ENCODE data around the gene GTPBP2. TPM values are rescaled to one million over a fixed set of nuclear protein-coding genes. Genes with fewer than 3 reads are reported as not detected.
"Not testable (repeated sequence)": the region's sequence is repeated elsewhere in the genome, so short reads cannot be mapped to it uniquely, and the experiment has no call there.

GTPBP2 gene
- total RNA-seq, 1 experiment from 2014 or later = 11.6 TPM

DNA sequence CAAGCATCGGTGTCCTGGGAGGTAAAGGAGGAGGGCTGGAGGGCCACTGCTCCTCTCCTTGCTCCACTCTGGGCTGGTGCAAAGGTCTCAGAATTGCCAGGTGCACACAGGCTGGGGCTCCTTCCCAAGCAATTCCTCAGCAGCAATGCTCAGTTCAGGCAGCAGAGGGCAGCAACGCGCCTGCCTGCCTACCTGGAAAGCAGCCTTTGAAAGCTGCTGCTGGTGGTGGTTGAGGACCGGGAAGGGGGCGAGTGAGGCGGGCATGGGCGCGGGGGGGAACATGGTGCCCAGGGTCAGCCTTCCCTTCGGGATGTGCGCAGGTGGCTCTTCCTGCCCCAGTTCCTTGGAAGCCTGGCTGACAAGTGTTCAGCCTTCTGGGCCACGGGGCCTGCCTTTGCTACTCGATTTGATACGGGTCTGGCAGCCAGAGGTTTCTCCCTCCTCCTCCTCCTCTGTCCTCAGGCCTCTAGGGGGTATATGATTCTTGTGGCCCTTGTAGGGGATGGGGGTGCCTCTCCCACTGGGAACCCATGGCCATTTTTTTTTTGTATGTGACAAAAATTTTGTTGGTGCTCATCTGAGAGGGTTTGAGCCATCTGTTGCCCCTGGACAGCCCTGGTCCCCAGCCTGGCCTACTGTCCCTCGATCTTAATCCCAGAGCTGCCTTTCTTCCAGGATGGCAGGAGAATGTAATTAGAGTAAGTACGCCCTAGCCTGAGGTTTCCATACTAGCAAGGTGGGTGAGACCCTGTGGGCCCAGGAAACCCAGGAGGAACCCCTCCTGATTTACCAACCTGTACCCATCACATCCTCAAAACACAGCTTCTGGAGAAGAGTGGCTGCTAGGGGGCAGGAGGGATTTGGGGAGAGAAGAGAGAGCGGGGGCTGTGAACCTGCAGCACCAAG lies 38.4 kb upstream of the GTPBP2 start:
- H3K27me3 ChIP-seq = no peaks in the 10 kb centered on the region
- H3K36me3 ChIP-seq = no peaks in the 10 kb centered on the region
- no peak overlapping the region for H3K4me3 ChIP-seq
- peak; percentile 54 for DNase-seq
- H3K9me3 ChIP-seq = no peaks in the 10 kb centered on the region

DNA sequence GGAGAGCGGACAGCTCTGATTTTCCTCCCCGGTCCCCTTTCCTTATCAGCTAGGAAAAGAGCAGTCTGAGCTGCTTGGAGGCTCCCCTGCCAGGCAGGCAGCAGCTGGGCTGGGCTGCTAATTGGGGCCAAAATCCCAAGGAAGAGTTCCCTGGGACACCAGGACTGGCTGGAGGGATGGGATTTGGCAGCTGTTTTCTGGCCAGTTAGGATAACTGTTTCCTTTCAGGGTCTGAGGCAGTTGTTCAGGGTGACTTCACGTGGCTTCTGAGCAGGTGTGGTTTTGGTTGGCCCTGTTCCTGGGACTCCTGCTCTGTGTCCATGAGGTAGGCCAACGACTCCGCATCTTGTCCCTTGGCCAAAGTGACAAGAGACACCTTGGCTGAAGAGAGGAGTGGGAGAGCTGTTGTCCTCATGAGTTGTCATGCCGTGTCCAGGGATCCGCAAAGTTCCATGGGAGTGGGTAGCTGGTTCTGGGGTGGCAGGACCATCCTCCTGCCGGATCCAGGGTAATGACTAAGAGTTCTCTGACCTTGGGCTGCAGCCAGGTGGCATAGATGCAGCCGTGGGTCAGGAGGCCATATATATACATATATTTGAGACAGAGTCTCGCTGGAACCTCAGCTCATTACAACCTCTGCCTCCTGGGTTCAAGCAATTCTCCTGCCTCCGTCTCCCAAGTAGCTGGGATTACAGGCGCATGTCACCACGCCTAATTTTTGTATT lies 37.3 kb upstream of the GTPBP2 start:
- peak; percentile 27 for DNase-seq
- Histone ChIP-seq H3K9me3 (no peaks in the 10 kb centered on the region), H3K36me3 (no peaks in the 10 kb centered on the region), H3K4me3 (no peak overlapping the region), H3K27me3 (no peaks in the 10 kb centered on the region)

DNA sequence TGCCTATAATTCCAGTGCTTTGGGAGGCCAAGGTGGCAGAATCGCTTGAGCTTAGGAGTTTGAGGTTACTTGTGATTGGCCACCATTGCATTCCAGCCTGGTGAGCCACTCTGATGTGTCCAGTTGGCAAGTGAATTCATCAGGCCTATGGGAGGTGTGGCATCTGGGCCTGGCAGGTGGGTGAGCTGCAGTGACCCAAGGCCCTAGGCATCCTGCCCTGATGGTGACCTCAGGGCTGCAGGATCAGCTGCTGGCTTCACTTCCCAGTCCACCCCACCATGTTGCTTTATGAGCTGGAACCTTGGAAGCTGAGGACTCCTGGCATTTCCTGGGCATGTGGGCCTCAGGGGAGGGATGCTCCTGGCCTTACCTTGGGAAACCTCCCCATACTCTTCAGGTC lies 36.3 kb upstream of the GTPBP2 start:
- peak; percentile 90 for DNase-seq
- Histone ChIP-seq H3K36me3 (no peaks in the 10 kb centered on the region), H3K4me3 (no peak overlapping the region), H3K9me3 (no peaks in the 10 kb centered on the region), H3K27me3 (no peaks in the 10 kb centered on the region)

DNA sequence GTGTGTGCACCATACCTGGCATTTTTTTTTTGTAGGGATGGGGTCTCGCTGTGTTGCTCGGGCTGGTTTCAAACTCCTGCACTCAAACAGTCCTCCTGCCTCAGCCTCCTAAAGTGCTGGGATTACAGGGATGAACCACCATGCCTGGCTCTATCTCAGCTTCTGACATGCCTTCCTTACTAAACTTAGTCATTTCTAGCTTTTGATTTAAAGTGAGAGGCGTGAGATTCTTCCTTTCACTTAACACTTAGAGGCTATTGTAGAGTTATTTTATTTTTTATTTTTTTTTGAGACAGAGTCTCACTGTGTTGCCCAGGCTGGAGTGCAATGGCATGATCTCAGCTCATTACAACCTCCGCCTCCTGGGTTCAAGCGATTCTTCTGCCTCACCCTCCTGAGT lies 33.9 kb upstream of the GTPBP2 start:
- H3K27me3 ChIP-seq, H3K9me3 ChIP-seq, H3K4me3 ChIP-seq, H3K36me3 ChIP-seq, DNase-seq: not testable (repeated sequence)

DNA sequence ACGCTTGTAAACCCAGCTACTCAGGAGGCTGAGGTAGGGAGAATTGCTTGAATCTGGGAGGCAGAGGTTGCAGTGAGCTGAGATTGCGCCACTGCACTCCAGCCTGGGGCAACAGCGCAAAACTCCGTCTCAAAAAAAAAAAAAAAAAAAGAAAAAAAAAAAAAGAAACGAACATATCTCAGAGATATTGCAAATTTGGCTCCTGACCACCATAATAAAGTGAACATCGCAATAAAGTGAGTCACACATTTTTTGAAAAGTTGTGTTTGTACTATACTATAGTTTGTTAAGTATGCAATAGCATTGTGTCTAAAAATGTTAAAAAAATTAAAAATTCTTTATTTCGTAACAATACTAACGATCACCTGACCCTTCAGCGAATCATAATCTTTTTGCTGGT lies 29.1 kb upstream of the GTPBP2 start:
- H3K9me3 ChIP-seq = no peaks in the 10 kb centered on the region
- H3K36me3 ChIP-seq = no peaks in the 10 kb centered on the region
- H3K27me3 ChIP-seq = no peaks in the 10 kb centered on the region
- H3K4me3 ChIP-seq = no peak overlapping the region
- DNase-seq = no peak

DNA sequence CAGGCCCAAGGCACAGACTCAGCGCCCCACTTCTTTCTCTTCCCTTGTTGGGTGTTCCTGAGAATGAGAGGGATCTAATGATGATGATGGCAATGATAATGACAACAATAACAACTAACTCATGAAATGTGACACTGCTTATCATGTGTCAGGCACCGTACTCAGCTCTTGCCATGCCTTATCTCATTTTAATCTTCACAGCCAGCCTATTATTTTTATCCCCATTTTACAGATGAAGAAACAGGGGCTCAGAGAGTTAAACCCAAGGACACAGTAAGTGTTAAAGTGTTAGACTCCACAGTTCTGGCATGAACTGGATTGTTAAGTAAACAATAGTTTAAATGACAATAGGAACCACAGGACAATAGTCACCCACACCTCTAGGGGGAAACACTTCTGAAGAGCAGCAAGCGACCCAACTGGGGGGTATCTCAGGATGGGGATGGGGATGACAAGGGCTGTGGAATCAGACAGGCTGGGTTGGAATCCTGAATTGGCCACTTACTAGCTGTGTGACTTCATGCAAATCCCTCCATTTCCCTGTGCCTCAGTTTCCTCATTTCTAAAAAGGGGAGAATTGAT lies 28.2 kb upstream of the GTPBP2 start:
- H3K4me3 ChIP-seq = no peak overlapping the region
- no peak for DNase-seq
- H3K36me3 ChIP-seq = no peaks in the 10 kb centered on the region
- no peaks in the 10 kb centered on the region for H3K9me3 ChIP-seq
- no peaks in the 10 kb centered on the region for H3K27me3 ChIP-seq

DNA sequence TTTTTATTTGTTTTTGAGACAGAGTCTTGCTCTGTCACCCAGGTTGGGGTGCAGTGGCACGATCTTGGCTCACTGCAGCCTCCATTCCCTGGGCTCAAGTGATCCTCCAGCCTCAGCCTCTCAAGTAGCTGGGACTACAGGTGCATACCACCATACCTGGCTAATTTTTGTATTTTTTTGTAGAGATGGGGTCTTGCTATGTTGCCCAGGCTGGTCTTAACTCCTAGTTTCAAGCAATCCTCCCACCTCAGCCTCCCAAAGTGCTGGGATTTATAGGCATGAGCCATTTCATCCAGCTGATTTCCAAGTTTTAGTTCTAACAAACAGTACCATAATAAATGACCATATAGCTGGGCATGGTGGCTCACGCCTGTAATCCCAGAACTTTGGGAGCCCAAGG lies 23.8 kb upstream of the GTPBP2 start:
- not testable (repeated sequence) for DNase-seq, H3K4me3 ChIP-seq, H3K27me3 ChIP-seq, H3K9me3 ChIP-seq, H3K36me3 ChIP-seq

DNA sequence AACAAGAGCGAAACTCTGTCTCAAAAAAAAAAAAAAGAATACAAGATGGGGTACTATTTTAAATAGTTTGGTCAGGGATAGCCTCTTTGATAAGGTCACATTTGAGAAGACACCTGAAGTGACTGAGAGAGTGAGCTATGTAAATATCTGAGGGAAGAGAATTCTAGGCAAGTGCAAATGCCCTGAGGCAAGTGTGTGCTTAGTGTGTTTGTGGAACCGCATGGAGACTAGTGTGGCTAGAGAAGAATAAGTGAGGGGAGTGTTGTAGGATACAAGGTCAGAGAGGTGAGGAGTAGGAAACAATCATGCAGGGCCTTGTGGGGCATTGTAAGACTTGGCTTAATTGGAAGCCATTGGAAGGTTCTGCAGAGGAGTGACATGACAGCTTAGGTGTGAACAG lies 19.2 kb upstream of the GTPBP2 start:
- DNase-seq = no peak
- Histone ChIP-seq H3K4me3 (no peak overlapping the region), H3K36me3 (no peaks in the 10 kb centered on the region), H3K9me3 (no peaks in the 10 kb centered on the region), H3K27me3 (no peaks in the 10 kb centered on the region)

DNA sequence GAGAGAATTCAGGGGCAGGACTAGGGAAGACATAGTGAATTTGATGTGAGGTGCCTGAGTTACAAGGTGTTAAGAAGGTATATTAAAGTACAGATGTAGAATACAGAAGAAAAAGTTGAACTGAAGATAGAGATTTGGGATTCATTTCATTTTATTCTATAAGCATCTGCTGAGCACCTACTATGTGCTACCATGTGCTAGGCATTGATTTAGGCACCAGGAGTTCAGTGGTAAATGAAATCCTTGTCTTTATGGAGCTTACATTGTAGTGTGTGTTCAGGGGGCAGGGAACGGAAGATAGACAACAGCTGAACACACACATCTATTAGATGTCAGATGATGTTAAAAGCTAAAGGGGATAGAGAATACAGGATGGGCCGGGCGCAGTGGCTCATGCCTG lies 18.5 kb upstream of the GTPBP2 start:
- Histone ChIP-seq H3K27me3 (no peaks in the 10 kb centered on the region), H3K9me3 (no peaks in the 10 kb centered on the region), H3K36me3 (no peaks in the 10 kb centered on the region), H3K4me3 (no peak overlapping the region)
- DNase-seq = no peak

DNA sequence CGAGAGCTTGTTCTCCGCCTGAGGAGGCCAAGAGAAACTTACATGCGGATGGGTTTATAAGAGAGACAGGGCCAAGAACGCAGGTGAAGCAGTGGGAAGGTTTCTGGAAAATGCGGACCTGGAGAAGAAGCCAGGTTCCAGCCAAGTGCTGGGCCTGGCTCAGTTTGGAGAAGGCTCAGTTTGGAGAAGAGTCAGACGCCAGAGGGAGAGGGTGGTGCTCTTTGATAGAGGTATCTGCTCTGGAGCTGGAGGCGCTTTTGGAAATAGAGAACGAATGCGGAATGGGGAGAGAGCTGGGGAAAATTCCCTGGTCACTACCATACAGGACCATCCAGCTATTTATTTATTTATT lies 16.5 kb upstream of the GTPBP2 start:
- Histone ChIP-seq H3K36me3 (peaks cover 8% of the 10 kb centered on the region), H3K4me3 (no peak overlapping the region), H3K27me3 (no peaks in the 10 kb centered on the region), H3K9me3 (no peaks in the 10 kb centered on the region)
- DNase-seq = no peak

DNA sequence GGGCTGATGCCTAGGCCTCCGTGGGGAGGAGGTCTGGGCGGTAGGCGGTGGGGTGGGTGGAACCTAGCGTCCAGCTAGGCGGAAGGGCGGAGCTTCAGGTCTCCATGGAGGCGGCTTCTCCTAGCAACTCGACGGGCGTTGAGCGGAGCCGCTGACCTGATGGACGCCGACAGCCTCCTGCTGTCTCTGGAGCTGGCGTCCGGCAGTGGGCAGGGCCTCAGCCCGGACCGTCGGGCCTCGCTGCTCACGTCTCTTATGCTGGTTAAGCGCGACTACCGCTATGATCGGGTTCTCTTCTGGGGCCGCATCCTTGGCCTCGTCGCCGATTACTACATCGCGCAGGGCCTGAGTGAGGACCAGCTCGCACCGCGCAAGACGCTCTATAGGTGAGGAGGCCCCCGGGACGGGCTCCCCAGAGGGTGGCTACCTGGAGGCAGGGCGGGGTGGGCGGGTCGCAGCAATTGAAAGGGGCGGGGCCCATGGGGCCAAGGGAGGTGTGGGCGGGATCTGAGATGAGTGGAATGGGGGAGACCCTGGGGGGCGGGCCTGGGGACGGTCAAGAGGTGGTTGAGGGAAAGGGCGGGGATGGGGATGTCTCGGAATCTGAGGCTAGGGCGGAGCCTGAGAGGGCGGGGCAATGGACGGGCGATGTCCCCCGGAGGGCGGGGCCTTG lies 16.0 kb upstream of the GTPBP2 start, which contains the start of gene RSPH9:
Gene RSPH9, plus strand, starts transcription at position 97 of the 673 bp plus-strand sequence. Its CDS starts 63 bp downstream, at position 160.
- no peak for DNase-seq
- no peak within 1 kb of the TSS for H3K4me3 ChIP-seq
- H3K36me3 ChIP-seq = peaks cover 13% of the 10 kb centered on the region
- no peaks in the 10 kb centered on the region for H3K27me3 ChIP-seq
- H3K9me3 ChIP-seq = no peaks in the 10 kb centered on the region

DNA sequence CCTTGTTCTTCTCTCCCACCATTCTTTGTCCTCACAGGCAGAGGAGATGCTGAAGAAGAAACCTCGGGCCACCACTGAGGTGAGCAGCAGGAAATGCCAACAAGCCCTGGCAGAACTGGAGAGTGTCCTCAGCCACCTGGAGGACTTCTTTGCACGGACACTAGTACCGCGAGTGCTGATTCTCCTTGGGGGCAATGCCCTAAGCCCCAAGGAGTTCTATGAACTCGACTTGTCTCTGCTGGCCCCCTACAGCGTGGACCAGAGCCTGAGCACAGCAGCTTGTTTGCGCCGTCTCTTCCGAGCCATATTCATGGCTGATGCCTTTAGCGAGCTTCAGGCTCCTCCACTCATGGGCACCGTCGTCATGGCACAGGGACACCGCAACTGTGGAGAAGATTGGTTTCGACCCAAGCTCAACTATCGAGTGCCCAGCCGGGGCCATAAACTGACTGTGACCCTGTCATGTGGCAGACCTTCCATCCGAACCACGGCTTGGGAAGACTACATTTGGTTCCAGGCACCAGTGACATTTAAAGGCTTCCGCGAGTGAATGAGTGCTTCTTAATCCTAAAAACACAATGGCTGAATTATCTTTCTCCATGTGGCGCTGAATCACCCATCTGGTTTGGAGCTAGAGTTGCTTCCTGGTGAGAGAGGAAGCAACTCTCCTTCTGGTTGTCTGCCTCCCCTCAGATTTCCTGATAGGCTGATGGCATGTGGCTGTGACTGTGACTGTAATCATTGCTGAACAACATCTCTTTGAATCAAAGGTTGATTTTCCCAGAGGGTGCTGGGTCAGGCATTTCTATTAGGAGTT lies 11.1 kb upstream of the GTPBP2 start:
- Histone ChIP-seq H3K27me3 (no peaks in the 10 kb centered on the region), H3K9me3 (no peaks in the 10 kb centered on the region), H3K4me3 (no peak overlapping the region), H3K36me3 (peaks cover 26% of the 10 kb centered on the region)
- no peak for DNase-seq

DNA sequence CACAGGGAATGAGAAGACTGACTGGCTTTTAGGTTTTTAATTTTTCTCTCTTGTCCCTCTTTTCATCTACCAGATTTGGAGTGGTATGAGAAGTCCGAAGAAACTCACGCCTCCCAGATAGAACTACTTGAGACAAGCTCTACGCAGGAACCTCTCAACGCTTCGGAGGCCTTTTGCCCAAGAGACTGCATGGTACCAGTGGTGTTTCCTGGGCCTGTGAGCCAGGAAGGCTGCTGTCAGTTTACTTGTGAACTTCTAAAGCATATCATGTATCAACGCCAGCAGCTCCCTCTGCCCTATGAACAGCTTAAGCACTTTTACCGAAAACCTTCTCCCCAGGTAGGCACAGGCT lies 7.2 kb upstream of the GTPBP2 start:
- DNase-seq = no peak

DNA sequence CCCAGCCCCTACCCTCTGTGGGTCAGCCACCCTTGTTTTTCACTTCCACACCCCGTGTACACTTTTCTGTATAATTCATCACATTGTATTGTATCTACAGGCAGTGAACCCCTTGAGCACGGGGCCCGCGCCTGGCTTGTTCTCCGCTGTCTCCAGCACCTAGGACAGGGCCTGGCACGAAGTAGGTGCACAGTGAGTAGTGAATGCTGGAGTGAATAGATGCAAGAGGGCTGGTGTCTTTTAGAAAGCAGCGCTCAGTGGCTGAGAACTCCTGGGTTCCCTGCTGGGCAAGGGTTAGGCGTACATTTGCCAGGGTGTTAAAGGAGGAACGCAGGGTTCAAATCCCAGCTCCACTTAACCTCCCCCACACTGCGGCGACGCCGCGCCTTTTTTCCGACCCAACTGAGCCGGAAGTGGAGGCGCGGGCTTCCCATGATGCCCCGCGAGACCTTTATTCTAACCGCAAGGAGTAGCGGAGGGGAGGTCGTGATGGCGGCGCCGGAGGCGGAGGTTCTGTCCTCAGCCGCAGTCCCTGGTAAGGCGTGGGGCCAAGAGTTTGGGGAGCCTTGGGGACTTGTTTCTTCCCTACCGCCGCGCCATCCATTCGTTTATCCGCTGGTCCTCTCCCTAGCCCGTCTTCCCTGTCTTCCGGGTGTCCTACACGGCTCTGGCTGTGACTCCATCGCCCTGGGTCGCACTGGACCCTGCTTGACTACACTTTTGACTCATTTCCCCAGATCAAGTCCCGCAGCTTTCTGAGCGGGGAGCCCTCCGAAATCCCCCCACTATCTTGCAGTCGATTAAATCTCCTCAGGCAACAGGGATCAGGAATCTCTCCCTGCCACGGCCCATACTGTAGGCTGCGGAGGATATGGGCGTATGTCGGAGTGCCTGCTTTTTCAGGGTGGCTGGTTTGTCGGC lies 6.6 kb upstream of the GTPBP2 start, which contains the start of gene MAD2L1BP:
Gene MAD2L1BP, plus strand, starts transcription at position 454 of the 921 bp plus-strand sequence. Its CDS starts 36 bp downstream, at position 490.
- H3K27me3 ChIP-seq = no peaks in the 10 kb centered on the region
- peaks cover 18% of the 10 kb centered on the region for H3K36me3 ChIP-seq
- no peaks in the 10 kb centered on the region for H3K9me3 ChIP-seq
- peak within 1 kb of the TSS; percentile 80 for H3K4me3 ChIP-seq
- peak; percentile 71 for DNase-seq

More for the DNA sequence above, 7.2 kb upstream of the GTPBP2 start:
- Histone ChIP-seq H3K4me3 (peak overlapping the region; percentile 80), H3K36me3 (peaks cover 21% of the 10 kb centered on the region), H3K9me3 (no peaks in the 10 kb centered on the region), H3K27me3 (no peaks in the 10 kb centered on the region)

DNA sequence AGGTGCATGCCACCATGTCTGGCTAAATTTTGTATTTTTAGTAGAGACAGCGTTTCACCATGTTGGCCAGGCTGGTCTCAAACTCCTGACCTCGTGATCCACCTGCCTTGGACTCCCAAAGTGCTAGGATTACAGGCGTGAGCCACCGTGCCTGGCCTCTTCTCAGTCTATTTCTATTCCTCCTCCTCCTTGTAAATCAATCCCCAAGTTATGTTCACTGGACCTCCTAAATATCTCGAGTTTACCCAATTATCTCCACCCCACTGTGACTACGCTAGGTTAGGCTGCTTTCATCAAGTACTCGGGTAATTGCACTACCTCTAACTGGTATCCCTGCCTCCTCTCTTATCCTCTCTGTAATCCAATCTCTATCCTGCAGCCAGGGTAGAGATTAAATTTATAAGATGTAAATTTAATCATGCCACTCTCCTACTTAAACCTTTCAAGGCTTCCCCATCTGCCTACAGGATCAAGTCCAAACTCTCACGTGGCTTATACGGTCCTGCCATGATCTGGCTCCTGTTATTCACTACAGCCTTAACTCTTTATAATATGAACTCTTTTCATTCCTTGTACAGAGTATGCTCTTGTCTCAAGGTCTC lies 5.7 kb upstream of the GTPBP2 start:
- Histone ChIP-seq H3K27me3 (no peaks in the 10 kb centered on the region), H3K9me3 (no peaks in the 10 kb centered on the region), H3K4me3 (no peak overlapping the region), H3K36me3 (peaks cover 10% of the 10 kb centered on the region)
- no peak for DNase-seq

Measured in MG63 (cell line).